A673 (cell line): ENCODE measurements around the gene CCDC66. TPM values are rescaled to one million over a fixed set of nuclear protein-coding genes. Genes with fewer than 3 reads are reported as not detected.
"Not testable (repeated sequence)": the region's sequence is repeated elsewhere in the genome, so short reads cannot be mapped to it uniquely, and the experiment has no call there.

Experiments
- BruUV-seq: library from RNA; stranded (reverse); fragments of 400-500 nt; replicated peaks from 2 replicates; lab custom pipeline; 2021; lab: Mats Ljungman, UMichigan
- CTCF ChIA-PET: fragments of 300-600 bp; sonication (Branson Sonifier 250); formaldehyde crosslinking; loops from one replicate; lab custom pipeline; 2022; ENCODE audit warnings: antibody characterized with exemption; lab: Charles Lee
- POLR2A ChIA-PET: fragments of 300-600 bp; sonication (Branson Sonifier 250); formaldehyde crosslinking; loops from one replicate; lab custom pipeline; 2022; ENCODE audit warnings: antibody characterized with exemption; ENCODE audit not compliant: low non-redundant PET; lab: Charles Lee
- DNase-seq: peaks from one replicate; pipeline ENCODE4 v3.0.0-alpha.2; 2015; ENCODE audit warnings: low spot score
- H3K27ac ChIP-seq: fragments of 200-600 bp; sonication (generic); 2 replicates; pipeline ENCODE4 v1.5.1; 2016; ENCODE audit warnings: mixed run types, low read depth, mild to moderate bottlenecking, mixed read lengths, antibody characterized with exemption, low read length; ENCODE audit not compliant: poor library complexity, severe bottlenecking
- H3K27me3 ChIP-seq: fragments of 200-600 bp; sonication (generic); replicated peaks from 2 replicates; pipeline ENCODE4 v1.6.1; 2017; ENCODE audit warnings: mixed run types, low read depth, mild to moderate bottlenecking, mixed read lengths, antibody characterized with exemption, low read length; ENCODE audit not compliant: insufficient read depth, poor library complexity
- H3K36me3 ChIP-seq: fragments of 200-600 bp; sonication (generic); 2 replicates; pipeline ENCODE4 v1.6.1; 2016; ENCODE audit warnings: mixed run types, mild to moderate bottlenecking, mixed read lengths, antibody characterized with exemption, low read length; ENCODE audit not compliant: insufficient read depth, poor library complexity, severe bottlenecking
- H3K4me1 ChIP-seq: fragments of 200-600 bp; sonication (generic); 2 replicates; pipeline ENCODE4 v1.6.1; 2017; ENCODE audit warnings: mixed run types, mild to moderate bottlenecking, mixed read lengths, antibody characterized with exemption, low read length; ENCODE audit not compliant: insufficient read depth, poor library complexity, severe bottlenecking
- H3K4me3 ChIP-seq: fragments of 200-600 bp; sonication (generic); 2 replicates; pipeline ENCODE4 v1.5.1; 2016; ENCODE audit warnings: low read depth, mixed run types, mild to moderate bottlenecking, mixed read lengths, low read length; ENCODE audit not compliant: poor library complexity, severe bottlenecking
- H3K9me3 ChIP-seq: fragments of 200-600 bp; sonication (generic); 2 replicates; pipeline ENCODE4 v1.6.1; 2016; ENCODE audit warnings: mixed run types, low read depth, mild to moderate bottlenecking, mixed read lengths, antibody characterized with exemption, low read length; ENCODE audit not compliant: poor library complexity, severe bottlenecking
- EZH2 ChIP-seq: fragments of 200-600 bp; sonication (generic); IDR thresholded peaks from 2 replicates; pipeline ENCODE4 v1.6.1; 2017; ENCODE audit warnings: borderline replicate concordance, low read depth, mild to moderate bottlenecking, mixed read lengths, antibody characterized with exemption, low read length; ENCODE audit not compliant: poor library complexity, severe bottlenecking
- intact Hi-C: fragments of 100-400 bp; cut with micrococcal nuclease; formaldehyde crosslinking; loops from one replicate; pipeline ENCODE4 v1.10.0; 2022; ENCODE audit not compliant: unreplicated experiment
- total RNA-seq: library from RNA; stranded (reverse); gene quantifications from 2 replicates; pipeline ENCODE4 v1.2.3, GENCODE V29; 2021
- TF ChIP-seq, protein P1 (sequence below): fragments of 300-800, 200-600 bp; sonication (generic); conservative IDR thresholded peaks from 2 replicates; pipeline ENCODE4 v1.5.1; 2017; ENCODE audit warnings: low read depth, mild to moderate bottlenecking, antibody characterized with exemption, low read length, moderate library complexity, mixed read lengths

CCDC66 gene
- total RNA-seq, 1 experiment from 2014 or later, result 15.6 TPM

DNA sequence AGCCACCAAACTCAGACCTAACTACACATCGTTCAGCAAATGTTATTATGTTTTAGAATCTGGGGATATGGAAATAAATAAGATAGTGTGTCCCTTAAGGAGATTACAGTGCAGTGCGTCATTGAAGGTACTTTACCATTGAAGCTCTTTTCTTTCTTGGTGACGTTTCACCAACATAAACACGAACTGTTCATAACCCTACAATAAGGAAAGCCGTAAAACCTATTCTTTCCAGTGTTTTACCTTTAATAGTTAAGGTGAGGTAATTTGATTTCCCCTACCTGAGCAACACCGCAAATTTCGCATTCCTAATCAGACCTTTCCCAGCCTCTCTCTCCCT lies 826 bp downstream of the CCDC66 start:
- H3K36me3 ChIP-seq, result peaks cover 3% of the 10 kb centered on the region
- CTCF ChIA-PET, result no interaction called here
- TF ChIP-seq, protein P1, sequence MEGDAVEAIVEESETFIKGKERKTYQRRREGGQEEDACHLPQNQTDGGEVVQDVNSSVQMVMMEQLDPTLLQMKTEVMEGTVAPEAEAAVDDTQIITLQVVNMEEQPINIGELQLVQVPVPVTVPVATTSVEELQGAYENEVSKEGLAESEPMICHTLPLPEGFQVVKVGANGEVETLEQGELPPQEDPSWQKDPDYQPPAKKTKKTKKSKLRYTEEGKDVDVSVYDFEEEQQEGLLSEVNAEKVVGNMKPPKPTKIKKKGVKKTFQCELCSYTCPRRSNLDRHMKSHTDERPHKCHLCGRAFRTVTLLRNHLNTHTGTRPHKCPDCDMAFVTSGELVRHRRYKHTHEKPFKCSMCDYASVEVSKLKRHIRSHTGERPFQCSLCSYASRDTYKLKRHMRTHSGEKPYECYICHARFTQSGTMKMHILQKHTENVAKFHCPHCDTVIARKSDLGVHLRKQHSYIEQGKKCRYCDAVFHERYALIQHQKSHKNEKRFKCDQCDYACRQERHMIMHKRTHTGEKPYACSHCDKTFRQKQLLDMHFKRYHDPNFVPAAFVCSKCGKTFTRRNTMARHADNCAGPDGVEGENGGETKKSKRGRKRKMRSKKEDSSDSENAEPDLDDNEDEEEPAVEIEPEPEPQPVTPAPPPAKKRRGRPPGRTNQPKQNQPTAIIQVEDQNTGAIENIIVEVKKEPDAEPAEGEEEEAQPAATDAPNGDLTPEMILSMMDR, result no peak
- TF ChIP-seq EZH2, result no peak
- H3K4me1 ChIP-seq, result peaks cover 3% of the 10 kb centered on the region
- BruUV-seq, result no TSS peak
- POLR2A ChIA-PET, result no interaction called here
- H3K4me3 ChIP-seq, result peak overlapping the region; percentile 75
- no peaks in the 10 kb centered on the region for H3K9me3 ChIP-seq
- no peak for DNase-seq
- peak overlapping the region; percentile 72 for H3K27ac ChIP-seq
- H3K27me3 ChIP-seq, result no peaks in the 10 kb centered on the region
- intact Hi-C loops, result no loop called here

GRCh38 chr3:56573501-56573900 lies 16.5 kb downstream of the CCDC66 start:
- H3K4me1 ChIP-seq, result no peaks in the 10 kb centered on the region
- TF ChIP-seq EZH2, result no peak
- TF ChIP-seq, protein P1, result no peak
- no peaks in the 10 kb centered on the region for H3K9me3 ChIP-seq
- intact Hi-C loops, result no loop called here
- peaks cover 5% of the 10 kb centered on the region for H3K36me3 ChIP-seq
- H3K4me3 ChIP-seq, result no peak overlapping the region
- no TSS peak for BruUV-seq
- CTCF ChIA-PET, result no interaction called here
- POLR2A ChIA-PET, result no interaction called here
- no peak overlapping the region for H3K27ac ChIP-seq
- H3K27me3 ChIP-seq, result no peaks in the 10 kb centered on the region
- DNase-seq, result no peak

- H3K4me3 ChIP-seq, POLR2A ChIA-PET, H3K27ac ChIP-seq, H3K27me3 ChIP-seq, intact Hi-C loops, H3K36me3 ChIP-seq, DNase-seq, H3K4me1 ChIP-seq, BruUV-seq, H3K9me3 ChIP-seq, CTCF ChIA-PET: not testable (repeated sequence)
Measured at GRCh38 chr3:56581941-56582340, 25.0 kb downstream of the CCDC66 start.

DNA sequence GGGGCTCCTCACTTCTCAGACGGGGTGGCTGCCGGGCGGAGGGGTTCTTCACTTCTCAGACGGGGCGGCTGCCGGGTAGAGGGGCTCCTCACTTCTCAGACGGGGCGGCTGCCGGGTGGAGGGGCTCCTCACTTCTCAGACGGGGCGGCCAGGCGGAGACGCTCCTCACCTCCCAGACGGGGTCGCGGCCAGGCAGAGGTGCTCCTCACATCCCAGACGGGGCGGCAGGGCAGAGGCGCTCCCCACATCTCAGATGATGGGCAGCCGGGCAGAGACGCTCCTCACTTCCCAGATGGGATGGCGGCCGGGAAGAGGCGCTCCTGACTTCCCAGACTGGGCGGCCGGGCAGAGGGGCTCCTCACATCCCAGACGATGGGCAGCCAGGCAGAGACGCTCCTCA lies 27.3 kb downstream of the CCDC66 start:
- POLR2A ChIA-PET, H3K9me3 ChIP-seq, H3K27me3 ChIP-seq, DNase-seq, H3K4me3 ChIP-seq, H3K36me3 ChIP-seq, BruUV-seq, H3K27ac ChIP-seq, intact Hi-C loops, CTCF ChIA-PET, H3K4me1 ChIP-seq: not testable (repeated sequence)
